IPS-15b (cell line): ENCODE data around the gene SHOX.
A peak's percentile ranks its signal among the peaks of the same experiment; 100 is the strongest.
"Not testable (repeated sequence)": the region's sequence is repeated elsewhere in the genome, so short reads cannot be mapped to it uniquely, and the experiment has no call there.

ENCODE experiments used
- H3K27me3 ChIP-seq: one replicate; pipeline ENCODE4 v1.6.1; 2013; ENCODE audit warnings: low read length; ENCODE audit not compliant: control insufficient read depth, insufficient read depth
- H3K36me3 ChIP-seq: one replicate; pipeline ENCODE4 v1.6.1; 2013; ENCODE audit warnings: low read length; ENCODE audit not compliant: control insufficient read depth, insufficient read depth
- H3K4me1 ChIP-seq: one replicate; pipeline ENCODE4 v1.6.1; 2013; ENCODE audit warnings: mild to moderate bottlenecking, low read length; ENCODE audit not compliant: control insufficient read depth, insufficient read depth
- H3K4me3 ChIP-seq: one replicate; pipeline ENCODE4 v1.5.1; 2013; ENCODE audit warnings: low read depth, low read length
- H3K9ac ChIP-seq: one replicate; pipeline ENCODE4 v1.6.1; 2013; ENCODE audit warnings: low read depth, mild to moderate bottlenecking, low read length
- H3K9me3 ChIP-seq: one replicate; pipeline ENCODE4 v1.6.1; 2013; ENCODE audit warnings: mild to moderate bottlenecking, low read length; ENCODE audit not compliant: control insufficient read depth, insufficient read depth

SHOX gene

DNA sequence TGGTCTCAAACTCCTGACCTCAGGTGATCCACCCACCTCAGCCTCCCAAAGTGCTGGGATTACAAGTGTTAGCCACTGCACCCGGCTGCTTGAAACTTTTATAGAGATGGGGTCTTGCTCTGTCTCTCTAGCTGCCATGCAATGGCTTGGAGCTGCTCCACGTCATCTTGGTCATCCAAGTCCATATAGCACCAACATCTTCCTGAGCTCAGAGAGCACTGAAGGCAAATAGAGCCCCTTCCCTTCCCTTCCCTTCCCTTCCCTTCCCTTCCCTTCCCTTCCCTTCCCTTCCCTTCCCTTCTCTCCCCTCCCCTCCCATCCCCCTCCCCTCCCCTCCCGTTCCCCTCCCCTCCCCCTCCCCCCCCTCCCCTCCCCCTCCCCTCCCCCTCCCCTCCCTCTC, 22.5 kb upstream of the SHOX start:
- H3K4me3 ChIP-seq, H3K9ac ChIP-seq, H3K27me3 ChIP-seq, H3K36me3 ChIP-seq, H3K4me1 ChIP-seq, H3K9me3 ChIP-seq: not testable (repeated sequence)

DNA sequence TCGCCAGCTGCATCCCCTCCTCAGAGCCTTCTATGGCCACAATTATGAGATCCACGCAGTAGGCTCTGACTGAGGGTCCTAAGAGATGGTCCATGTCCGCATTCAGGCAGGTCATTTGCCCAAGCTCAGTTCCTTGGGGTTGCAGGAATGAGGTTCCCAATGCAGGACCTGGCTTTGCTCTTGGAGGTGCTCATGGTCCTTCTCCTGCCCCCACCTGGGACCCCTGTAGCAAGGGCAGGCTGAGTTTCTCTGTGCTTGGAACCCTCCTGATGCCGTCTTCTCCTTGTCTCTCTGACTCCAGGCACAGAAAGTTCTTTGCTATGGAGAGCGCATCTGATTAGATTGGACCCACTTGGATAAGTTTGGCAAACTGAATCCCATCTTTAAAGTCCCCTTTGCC, 16.5 kb upstream of the SHOX start:
- H3K4me3 ChIP-seq = no peak overlapping the region
- H3K9ac ChIP-seq = no peak overlapping the region
- H3K36me3 ChIP-seq = no peaks in the 10 kb centered on the region
- H3K27me3 ChIP-seq = peaks cover 27% of the 10 kb centered on the region
- no peaks in the 10 kb centered on the region for H3K4me1 ChIP-seq
- no peaks in the 10 kb centered on the region for H3K9me3 ChIP-seq

DNA sequence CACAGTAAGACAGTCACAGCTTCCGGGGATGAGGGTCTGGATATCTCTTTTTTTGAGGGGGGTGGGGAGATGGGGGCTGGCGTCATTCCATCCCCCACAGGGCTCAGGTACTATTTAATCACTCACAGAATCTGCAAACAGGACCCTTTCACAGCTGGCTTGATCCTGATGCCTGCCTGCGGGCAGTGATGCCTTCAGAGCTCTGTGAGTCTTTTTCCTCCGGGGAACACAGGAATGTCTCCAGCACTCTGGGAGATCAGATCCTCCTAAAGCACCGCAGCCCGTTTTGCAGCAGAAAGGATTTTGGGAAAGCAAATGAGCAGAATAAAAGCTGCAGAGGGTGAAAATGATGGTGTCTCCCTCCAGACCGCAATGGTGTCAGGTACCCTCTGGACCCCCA, 13.2 kb upstream of the SHOX start:
- peaks cover 59% of the 10 kb centered on the region for H3K27me3 ChIP-seq
- no peaks in the 10 kb centered on the region for H3K9me3 ChIP-seq
- H3K4me3 ChIP-seq = no peak overlapping the region
- H3K4me1 ChIP-seq = peaks cover 4% of the 10 kb centered on the region
- no peaks in the 10 kb centered on the region for H3K36me3 ChIP-seq
- no peak overlapping the region for H3K9ac ChIP-seq

DNA sequence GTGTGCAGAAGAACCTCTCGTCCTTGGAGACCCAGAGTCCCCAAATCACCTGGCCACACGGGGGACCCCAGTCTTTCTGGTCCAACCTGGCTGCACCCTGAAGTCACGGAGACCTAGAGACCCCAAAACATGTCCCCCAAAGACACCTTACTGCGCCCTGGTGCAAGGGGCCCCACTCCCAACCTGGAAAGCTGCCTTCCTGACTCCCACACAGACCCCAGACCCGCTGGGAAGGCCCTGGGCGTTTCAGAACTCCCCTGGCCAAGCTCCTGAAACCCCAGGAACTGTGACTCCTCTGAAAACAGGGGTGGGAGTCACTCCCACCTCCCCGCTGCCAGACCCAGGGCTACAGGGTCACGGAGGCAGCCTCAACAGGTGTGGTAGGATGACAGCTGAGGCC, 12.7 kb upstream of the SHOX start:
- Histone ChIP-seq H3K36me3 (no peaks in the 10 kb centered on the region), H3K4me1 (peaks cover 4% of the 10 kb centered on the region), H3K27me3 (peaks cover 63% of the 10 kb centered on the region), H3K9me3 (no peaks in the 10 kb centered on the region), H3K4me3 (no peak overlapping the region), H3K9ac (no peak overlapping the region)

DNA sequence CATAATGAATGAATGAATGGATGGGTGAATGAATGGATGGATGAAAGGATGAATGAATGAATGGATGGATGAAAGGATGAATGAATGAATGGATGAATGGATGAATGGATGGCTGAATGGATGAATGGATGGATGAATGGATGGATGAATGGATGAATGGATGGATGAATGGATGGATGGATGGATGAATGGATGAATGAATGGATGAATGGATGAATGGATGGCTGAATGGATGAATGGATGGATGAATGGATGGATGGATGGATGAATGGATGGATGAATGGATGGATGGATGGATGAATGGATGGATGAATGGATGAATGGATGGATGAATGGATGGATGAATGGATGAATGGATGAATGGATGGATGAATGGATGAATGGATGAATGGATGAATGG, 12.3 kb upstream of the SHOX start:
- Histone ChIP-seq H3K4me3 (peak overlapping the region; percentile 22), H3K27me3 (peaks cover 68% of the 10 kb centered on the region)
- H3K4me1 ChIP-seq, H3K9ac ChIP-seq, H3K9me3 ChIP-seq, H3K36me3 ChIP-seq: not testable (repeated sequence)

DNA sequence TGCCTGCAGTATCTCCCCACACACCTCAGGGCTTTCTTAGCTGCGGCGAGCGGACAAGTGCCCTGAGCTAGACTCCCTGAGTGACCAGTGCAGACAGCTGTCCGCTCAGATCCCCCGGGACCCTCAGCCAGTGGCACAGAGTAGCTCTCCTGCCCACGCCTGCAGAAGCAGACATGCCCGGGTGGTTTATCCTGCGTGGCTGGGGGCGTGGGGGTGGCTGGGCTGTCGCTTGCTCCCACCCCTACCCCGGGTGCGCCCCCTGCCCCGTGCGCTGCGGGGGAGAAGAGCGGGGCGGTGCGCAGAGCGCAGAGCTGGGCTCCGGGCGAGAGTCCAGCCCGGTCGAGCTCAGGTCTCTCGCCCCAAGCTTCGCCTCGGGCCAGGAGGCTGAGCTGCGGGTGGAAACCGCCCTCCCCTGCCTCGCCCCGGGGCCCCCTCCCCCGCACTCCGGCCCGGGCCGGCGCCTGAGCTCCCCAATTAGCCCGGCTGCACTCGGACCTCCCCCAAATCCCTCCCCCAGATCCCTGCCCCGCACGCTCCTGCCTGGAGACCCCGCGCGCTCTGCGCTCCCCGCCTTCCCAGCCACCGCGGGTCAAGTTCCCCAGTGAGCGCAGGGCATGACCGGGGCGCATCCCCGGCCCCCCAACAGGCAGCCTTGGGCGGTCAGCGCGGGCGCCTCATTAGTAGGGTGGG, 11.7 kb upstream of the SHOX start:
- Histone ChIP-seq H3K9me3 (no peaks in the 10 kb centered on the region), H3K9ac (no peak overlapping the region), H3K36me3 (no peaks in the 10 kb centered on the region), H3K4me1 (peaks cover 6% of the 10 kb centered on the region), H3K4me3 (peak overlapping the region; percentile 22), H3K27me3 (peaks cover 71% of the 10 kb centered on the region)

DNA sequence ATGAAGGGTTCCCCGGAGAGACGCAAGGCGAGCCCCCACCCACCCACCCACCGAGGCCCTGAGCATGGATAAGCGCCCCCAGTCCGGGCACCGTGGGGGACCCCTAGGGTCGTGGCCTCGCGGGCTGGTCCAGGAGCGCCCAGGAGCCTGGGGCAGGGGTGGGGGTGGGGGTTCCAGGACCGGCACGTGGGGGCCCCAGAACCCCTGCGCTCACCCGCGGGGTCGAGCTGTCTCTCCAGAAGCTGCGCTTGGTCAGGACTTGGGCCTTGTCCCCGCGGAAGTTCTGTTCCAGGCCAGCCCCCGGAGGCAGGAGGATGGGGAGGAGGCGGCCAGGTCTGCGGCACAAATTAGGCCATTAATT, 11.2 kb upstream of the SHOX start:
- H3K36me3 ChIP-seq = no peaks in the 10 kb centered on the region
- no peak overlapping the region for H3K9ac ChIP-seq
- H3K4me3 ChIP-seq = peak overlapping the region; percentile 39
- H3K27me3 ChIP-seq = peaks cover 74% of the 10 kb centered on the region
- H3K9me3 ChIP-seq = no peaks in the 10 kb centered on the region
- H3K4me1 ChIP-seq = peaks cover 6% of the 10 kb centered on the region

DNA sequence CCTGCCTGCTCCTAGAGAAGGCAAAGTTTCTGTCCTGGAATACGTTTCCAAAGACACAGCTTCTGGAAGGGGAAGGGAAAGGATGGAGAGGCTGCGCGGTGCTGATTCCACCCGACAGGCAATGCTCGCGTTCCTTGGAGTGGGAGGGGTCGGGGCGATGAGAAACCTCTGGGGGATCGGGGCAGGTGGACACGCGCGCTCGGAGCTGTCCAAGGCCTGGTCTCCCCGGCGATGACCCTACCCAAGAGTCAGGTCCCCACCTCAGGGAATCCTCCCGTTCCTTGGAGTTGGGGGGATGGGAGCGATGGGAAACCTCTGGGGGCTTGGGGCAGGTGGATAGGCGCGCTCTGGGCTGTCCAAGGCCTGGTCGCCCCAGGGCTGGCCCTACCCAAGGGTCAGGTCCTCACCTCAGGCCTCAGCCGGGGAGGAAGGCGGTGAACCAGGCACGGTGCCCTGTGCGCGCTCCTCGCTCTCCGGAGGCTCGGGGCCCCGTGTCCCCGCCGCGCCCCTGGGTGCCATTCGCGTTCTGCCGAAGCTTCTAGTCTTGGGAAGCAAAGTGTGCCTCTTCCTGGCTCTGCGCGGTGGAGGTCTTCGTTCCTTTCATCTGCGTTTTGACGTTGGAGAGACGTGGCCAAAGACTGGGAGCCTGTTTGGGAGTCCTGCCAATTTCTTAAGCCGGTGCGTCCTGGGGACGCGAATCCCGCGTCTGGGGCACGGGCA, 10.6 kb upstream of the SHOX start:
- H3K4me1 ChIP-seq = peaks cover 6% of the 10 kb centered on the region
- H3K4me3 ChIP-seq = peak overlapping the region; percentile 39
- H3K9me3 ChIP-seq = no peaks in the 10 kb centered on the region
- peaks cover 80% of the 10 kb centered on the region for H3K27me3 ChIP-seq
- no peaks in the 10 kb centered on the region for H3K36me3 ChIP-seq
- no peak overlapping the region for H3K9ac ChIP-seq

DNA sequence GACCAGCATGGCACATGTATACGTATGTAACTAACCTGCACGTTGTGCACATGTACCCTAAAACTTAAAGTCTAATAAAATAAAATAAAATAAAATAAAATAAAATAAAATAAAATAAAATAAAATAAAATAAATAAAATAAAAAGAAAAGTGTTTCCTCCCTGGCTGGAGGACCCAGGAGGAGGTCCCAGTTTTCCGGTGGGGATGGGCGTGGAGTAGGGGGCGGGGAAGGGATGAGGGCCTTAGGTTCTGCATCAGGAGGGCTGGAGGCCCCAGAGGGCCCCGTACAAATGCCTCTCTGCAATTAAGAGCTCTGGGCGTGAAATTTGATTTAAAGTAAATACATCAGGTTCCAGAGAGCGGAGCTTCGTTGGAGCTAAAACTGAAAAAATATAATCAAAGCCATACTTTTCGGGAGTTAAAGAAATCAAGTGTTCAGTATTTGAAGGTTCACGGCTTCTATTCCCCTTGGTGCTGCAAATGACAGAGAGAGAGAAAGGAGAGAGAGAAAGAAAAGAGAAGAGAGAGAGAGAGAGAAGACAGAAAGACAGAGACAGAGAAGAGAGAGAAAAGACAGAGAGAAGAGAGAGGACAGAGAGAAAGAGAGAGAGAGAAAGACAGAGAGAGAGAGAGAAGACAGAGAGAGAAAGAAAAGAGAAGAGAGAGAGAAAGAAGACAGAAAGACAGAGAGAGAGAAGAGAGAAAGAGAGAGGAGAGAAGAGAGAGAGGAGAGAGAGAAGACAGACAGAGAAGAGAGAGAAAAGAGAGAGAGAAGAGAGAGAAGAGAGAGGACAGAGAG, 8.7 kb upstream of the SHOX start:
- Histone ChIP-seq H3K9ac (no peak overlapping the region), H3K27me3 (peaks cover 90% of the 10 kb centered on the region), H3K36me3 (no peaks in the 10 kb centered on the region), H3K4me3 (no peak overlapping the region), H3K9me3 (no peaks in the 10 kb centered on the region), H3K4me1 (peaks cover 6% of the 10 kb centered on the region)

DNA sequence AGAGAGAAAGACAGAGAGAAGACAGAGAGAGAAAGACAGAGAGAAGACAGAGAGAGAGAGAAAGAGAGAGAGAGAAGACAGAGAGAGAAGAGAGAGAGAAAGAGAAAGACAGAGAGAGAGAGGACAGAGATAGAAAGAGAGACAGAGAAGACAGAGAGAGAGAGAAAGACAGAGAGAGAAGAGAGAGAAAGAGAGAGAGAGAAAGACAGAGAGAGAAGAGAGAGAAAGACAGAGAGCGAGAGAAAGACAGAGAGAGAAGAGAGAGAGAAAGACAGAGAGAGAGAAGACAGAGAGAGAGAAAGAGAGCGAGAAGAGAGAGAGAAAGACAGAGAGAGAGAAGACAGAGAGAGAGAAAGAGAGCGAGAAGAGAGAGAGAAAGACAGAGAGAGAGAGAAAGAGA, 7.8 kb upstream of the SHOX start:
- not testable (repeated sequence) for H3K4me3 ChIP-seq, H3K36me3 ChIP-seq, H3K9me3 ChIP-seq, H3K4me1 ChIP-seq, H3K9ac ChIP-seq
- H3K27me3 ChIP-seq = peaks cover 93% of the 10 kb centered on the region

DNA sequence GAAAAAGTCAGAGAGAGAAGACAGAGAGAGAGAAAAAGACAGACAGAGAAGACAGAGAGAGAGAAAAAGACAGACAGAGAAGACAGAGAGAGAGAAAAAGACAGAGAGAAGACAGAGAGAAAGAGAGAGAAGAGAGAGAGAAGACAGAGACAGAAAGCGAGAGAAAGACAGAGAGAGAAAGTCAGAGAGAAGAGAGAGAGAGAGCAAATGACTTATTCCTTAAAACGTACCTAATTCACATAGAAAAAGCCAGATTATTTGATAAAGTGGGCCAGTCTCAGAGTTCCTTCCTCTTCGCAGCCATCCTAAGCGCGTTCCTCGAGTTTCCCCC, 7.4 kb upstream of the SHOX start:
- Histone ChIP-seq H3K27me3 (peaks cover 93% of the 10 kb centered on the region), H3K36me3 (no peaks in the 10 kb centered on the region), H3K9ac (no peak overlapping the region), H3K9me3 (no peaks in the 10 kb centered on the region), H3K4me3 (no peak overlapping the region), H3K4me1 (peaks cover 9% of the 10 kb centered on the region)
